Measurements from ENCODE around the gene RNU7-1. TPM values are rescaled to one million over a fixed set of nuclear protein-coding genes. Genes with fewer than 3 reads are reported as not detected.
A peak's percentile ranks its signal among the peaks of the same experiment; 100 is the strongest.
"Not testable (repeated sequence)": the region's sequence is repeated elsewhere in the genome, so short reads cannot be mapped to it uniquely, and the experiment has no call there.

Gene RNU7-1
- not detected for total RNA-seq

GRCh38 chr12:6943722-6944380, at the start of gene RNU7-1, which contains the start of gene C12orf57:
TSS of gene RNU7-1 (plus strand) at chr12:6943816.
TSS of gene C12orf57 (plus strand) at chr12:6944022. CDS start at chr12:6944122, 100 bp downstream.
- intact Hi-C loops (cut with DNase I), result loop anchor here (5.0 kb wide), 1 partner anchor 862 kb away; no protein-coding TSS in a partner anchor
- ATAC-seq (peak; percentile 78), DNase-seq (ENCODE audit: low spot score) (peak; percentile 86)

- DNase-seq (ENCODE audit: low spot score) (no peak), ATAC-seq (no peak)
- intact Hi-C loops (cut with DNase I), result no loop called here
Observed at GRCh38 chr12:6894321-6894720, 49.3 kb upstream of the RNU7-1 start.

- no peak for ATAC-seq
- intact Hi-C loops (cut with DNase I), result no loop called here
Observed at GRCh38 chr12:6896846-6897435, 46.7 kb upstream of the RNU7-1 start.

DNA sequence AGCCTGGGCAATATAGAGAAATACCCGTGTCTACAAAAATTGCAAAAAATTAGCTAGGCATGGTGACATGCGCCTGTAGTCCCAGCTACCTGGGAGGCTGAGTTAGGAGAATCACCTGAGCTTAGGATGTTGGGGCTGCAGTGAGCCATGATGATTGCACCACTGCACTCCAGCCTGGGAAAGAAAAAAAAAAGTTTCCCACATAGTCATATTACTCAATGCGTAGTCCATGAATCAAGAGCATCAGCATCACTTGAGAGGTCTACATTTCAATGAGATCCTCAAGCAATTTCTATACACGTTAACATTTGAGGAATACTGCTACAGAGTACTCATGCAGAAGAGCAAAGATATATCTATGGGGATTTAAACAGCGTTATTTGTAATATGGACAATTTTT, 44.2 kb upstream of the RNU7-1 start:
- intact Hi-C loops (cut with DNase I), result no loop called here
- DNase-seq (ENCODE audit: low spot score), result no peak
- ATAC-seq, result no peak

More at GRCh38 chr12:6896846-6897435, 46.7 kb upstream of the RNU7-1 start:
- DNase-seq (ENCODE audit: low spot score), result no peak

GRCh38 chr12:6899837-6900519, 43.6 kb upstream of the RNU7-1 start:
- DNase-seq (ENCODE audit: low spot score) (peak; percentile 78), ATAC-seq (no peak)
- intact Hi-C loops (cut with DNase I), result no loop called here

DNA sequence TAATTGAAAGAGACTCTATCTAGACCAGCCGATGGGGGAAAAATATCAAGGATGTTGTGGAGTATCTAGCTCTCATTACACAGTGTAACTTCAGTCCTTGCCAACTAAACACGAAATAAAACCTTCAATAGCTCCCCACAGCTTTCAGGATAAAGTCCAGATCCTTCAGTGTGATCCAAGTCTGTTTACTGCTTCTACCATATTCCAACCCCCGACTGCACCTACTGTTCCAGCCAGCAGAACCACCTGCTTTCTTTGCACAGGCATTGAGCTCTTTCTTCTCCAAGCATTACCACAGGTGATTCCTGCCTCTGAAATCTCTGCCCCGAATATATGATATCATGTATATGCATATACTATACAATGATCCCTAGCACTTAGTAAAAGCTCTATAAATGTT, 41.2 kb upstream of the RNU7-1 start:
- intact Hi-C loops (cut with DNase I), result no loop called here
- ATAC-seq, result no peak

DNA sequence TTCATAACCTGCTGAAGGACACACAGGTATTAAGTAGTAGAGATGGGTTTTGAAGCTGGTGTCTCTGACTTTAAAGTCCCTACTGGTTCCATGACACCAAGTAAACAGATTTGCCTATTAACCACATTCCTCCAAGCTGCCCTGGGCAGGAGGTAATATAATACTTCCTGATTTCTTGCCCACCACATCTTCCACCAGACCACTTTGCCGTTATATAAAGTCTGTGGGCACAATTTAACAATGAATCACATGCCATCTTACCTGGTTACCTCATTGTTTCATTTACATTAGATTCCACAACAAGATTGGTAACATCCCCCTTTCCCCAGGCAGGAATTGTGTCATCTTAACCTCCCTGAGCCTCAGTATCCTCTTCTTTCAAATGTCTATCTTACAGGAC, 39.9 kb upstream of the RNU7-1 start:
- intact Hi-C loops (cut with DNase I), result no loop called here
- no peak for DNase-seq (ENCODE audit: low spot score)
- ATAC-seq, result no peak

More for the DNA sequence above, 41.2 kb upstream of the RNU7-1 start:
- no peak for DNase-seq (ENCODE audit: low spot score)

GRCh38 chr12:6904280-6905276, 39.0 kb upstream of the RNU7-1 start, which contains the start of gene LRRC23:
TSS of gene LRRC23 (plus strand) at chr12:6904822. CDS start at chr12:6905634, 812 bp downstream.
- ATAC-seq, result peak; percentile 98
- DNase-seq (ENCODE audit: low spot score), result peak; percentile 99
- intact Hi-C loops (cut with DNase I), result no loop called here

- no peak for ATAC-seq
- intact Hi-C loops (cut with DNase I), result no loop called here
- DNase-seq (ENCODE audit: low spot score), result no peak
Observed at GRCh38 chr12:6905414-6906040, 38.1 kb upstream of the RNU7-1 start.

DNA sequence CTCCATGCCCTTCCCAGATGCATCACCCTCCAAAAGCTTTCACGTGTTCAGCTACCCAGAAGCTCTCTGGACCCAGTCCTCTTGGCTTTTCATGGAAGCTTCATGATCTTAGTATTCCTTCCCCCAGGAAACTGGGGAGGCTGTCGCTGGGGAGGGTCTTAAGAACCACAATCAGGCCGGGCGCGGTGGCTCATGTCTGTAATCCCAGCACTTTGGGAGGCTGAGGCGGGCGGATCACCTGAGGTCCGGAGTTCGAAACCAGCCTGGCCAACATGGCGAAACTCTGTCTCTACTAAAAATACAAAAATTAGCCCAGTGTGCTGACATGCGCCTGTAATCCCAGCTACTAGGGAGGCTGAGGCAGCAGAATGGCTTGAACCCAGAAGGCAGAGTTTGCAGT, 35.5 kb upstream of the RNU7-1 start:
- ATAC-seq; DNase-seq (ENCODE audit: low spot score); intact Hi-C loops (cut with DNase I): not testable (repeated sequence)

DNA sequence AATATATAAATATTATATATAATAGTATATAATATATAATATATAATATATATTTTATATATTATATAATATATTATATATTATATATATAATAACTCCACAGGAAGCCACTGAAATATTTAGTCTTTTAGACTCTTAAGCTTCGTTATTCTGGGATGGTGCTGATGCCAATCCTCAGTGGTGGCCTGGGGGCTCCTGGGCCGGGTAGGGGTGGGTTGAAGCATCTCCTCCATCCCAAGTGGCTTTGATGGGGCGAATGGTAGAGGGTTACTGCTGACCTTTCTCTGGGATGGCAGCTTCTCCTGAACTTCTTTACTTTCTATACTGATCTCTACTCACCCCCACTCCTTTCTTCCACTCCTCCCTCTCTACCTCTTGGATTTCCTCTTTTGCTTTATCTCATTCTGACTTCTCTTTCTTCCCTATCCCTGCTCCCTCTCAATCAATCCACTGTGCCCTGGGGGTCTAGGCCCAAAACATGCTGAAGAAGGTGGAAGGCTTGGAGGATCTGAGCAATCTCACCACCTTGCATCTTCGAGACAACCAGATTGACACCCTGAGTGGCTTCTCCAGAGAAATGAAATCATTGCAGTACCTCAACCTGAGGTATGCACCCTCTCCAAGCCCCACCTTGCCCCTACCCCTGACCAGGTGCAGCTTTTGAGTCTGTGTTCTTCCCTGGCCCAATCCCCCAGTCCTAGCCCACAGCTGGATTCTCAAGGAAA, 34.0 kb upstream of the RNU7-1 start:
- DNase-seq (ENCODE audit: low spot score) (no peak), ATAC-seq (no peak)
- intact Hi-C loops (cut with DNase I), result no loop called here

GRCh38 chr12:6912164-6912935, 31.3 kb upstream of the RNU7-1 start:
- no peak for ATAC-seq
- intact Hi-C loops (cut with DNase I), result no loop called here
- no peak for DNase-seq (ENCODE audit: low spot score)

- DNase-seq (ENCODE audit: low spot score) (peak; percentile 89), ATAC-seq (peak; percentile 90)
- intact Hi-C loops (cut with DNase I), result no loop called here
Observed at GRCh38 chr12:6914246-6914946, 29.2 kb upstream of the RNU7-1 start, which contains the start of gene ENO2. TSS of gene ENO2 (plus strand) at chr12:6914580. CDS start at chr12:6915833, 1,253 bp downstream.

GRCh38 chr12:6914947-6915788, 28.4 kb upstream of the RNU7-1 start:
- ATAC-seq (peak; percentile 21), DNase-seq (ENCODE audit: low spot score) (no peak)
- intact Hi-C loops (cut with DNase I), result no loop called here

DNA sequence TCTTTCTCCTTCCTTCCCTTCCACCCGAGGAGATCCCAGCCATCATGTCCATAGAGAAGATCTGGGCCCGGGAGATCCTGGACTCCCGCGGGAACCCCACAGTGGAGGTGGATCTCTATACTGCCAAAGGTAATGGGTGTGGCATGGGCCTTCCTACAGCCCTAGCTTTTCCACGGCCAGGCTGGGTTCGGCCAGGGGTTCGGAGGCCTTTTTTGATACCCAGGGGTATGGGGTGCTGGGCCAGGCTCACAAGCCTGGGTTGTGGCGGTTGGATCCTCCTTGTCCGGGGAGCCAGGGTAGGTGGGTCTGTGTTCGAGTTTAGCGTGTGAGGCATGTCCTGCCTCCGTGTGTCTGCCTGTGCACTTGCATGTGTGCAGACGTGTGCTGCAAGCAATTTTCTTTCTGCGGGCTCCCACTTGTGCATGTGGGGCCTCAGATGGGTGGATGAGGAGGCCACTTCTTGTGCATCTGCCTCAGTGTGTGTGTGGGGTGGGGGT, 27.8 kb upstream of the RNU7-1 start:
- ATAC-seq, result no peak
- intact Hi-C loops (cut with DNase I), result no loop called here
- DNase-seq (ENCODE audit: low spot score), result no peak
